ENCODE results near the gene OR7C2.

The OR7C2 gene

DNA sequence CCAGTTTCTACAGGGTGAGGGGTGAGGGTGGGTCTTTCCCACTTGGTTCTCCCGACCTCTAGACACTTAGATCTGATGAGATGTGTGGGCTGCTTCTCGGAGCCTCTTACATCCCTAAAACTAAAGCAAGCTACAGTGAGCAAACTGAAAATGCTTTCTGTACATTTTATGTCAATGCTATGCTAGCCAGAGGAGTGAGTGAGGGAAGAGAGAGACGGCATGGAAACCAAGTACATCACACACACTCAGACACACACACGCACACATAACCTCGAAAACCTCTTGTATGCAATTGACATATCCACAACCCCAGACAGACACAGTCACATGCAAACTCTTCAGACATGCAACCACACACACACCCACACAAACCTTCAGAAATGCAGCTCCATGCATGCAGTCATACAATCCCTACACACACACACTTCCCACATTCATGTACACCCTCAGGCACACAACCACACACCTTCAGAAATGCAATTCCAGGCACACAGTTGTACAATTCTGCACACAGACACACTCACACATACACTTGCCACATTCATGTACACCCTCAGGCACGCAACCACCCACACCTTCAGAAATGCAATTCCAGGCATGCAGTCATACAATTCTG lies 37.0 kb downstream of the OR7C2 start:
- DNase-seq (ENCODE audit: low spot score): no peak

DNA sequence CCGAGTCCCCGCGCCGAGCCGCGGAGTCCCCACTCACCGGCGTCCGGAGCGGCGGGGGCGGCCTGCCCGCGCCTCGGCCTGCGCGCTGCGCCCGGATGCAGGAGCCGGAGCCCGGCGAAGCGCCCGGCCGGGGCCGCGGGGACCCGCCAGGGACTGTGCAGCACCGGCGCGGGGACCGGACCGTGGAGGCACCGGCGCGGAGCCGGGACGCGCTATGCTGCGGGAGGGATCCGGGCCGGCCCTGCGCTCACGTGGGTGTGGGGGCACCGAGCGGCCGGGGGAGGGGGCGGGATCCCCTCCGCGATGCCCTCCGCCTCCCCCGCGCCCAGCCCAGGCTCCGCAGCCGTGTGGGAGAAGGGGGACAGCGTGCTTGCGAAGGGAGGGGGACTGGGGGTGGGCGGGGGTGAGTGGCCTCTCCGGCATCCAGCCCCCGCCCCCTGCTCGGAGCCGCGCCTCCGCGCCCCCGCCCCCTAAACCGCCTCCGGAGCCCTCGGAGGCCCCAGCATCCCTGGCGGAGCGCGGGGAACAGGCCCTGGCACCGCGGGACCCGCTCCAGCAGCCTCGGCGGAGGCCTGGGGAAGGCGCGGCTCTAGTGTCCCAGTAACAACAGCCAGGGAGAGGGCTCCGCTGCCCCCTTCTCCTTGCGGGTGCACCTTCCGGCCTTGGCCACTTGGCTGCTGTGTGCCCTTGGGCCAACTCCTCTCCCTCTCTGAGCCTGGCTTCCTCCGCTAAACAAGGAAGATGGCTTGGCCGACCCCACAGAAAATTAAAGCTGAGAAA lies 38.4 kb downstream of the OR7C2 start, which contains the start of gene SLC1A6:
SLC1A6 (minus strand) TSS at position 389 of the 780 bp plus-strand sequence. CDS start 6,954 bp downstream, outside the sequence.
- no peak for DNase-seq (ENCODE audit: low spot score)

DNA sequence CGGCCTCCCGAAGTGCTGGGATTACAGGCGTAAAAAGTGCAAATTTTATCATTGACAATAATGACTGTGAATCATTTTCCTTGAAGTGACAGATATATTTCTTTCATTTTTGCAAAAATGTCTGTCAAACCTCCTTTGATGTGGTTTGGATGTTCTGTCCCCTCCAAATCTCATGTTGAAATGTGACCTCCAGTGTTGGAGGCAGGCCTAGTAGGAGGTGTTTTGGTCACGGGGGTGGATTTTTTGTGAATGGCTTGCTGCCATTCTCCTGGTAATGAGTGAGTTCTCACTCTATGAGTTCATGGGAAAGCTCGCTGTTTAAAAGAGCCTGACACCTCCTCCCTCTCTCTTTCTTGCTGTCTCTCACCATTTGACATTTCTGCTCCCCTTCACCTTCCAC lies 43.8 kb downstream of the OR7C2 start:
- DNase-seq (ENCODE audit: low spot score): no peak
